SIG-M5 treated with dmso at 0.1 percent for 504 hours (cell line): ENCODE results near the gene CD300A.

Source experiments
- DNase-seq: peaks from one replicate; lab custom pipeline; 2025; ENCODE audit not compliant: unreplicated experiment; lab: John Stamatoyannopoulos, UW

The CD300A gene

GRCh38 chr17:74466111-74466827 lies at the start of gene CD300A:
TSS of gene CD300A (plus strand) at chr17:74466634. CDS start at chr17:74466704, 70 bp downstream.
- DNase-seq = peak; percentile 92

GRCh38 chr17:74417178-74418045 lies 49.0 kb upstream of the CD300A start:
- DNase-seq = no peak

DNA sequence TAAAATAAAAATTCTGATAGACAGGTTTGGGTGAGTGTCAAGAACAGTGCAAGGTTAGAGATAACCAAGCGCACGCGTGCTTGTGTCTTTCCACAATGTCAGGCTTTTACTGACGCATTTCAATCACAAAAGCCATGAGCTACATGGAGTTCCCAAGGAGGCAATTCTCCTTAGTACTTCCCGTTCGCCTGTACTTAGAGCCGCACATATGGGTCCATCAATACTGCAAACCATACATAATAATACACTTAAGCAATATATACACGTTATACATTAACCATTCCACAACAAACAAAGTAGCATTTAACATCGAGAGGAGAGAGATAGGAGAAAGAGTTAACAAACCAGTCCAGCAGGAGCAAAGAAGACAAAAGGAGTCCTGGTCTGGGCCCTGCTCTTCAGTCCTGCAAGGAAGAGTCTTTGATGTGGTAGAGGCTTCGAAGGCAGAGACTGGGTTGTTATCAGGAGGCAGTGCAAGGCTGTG lies 46.5 kb upstream of the CD300A start:
- DNase-seq = no peak

DNA sequence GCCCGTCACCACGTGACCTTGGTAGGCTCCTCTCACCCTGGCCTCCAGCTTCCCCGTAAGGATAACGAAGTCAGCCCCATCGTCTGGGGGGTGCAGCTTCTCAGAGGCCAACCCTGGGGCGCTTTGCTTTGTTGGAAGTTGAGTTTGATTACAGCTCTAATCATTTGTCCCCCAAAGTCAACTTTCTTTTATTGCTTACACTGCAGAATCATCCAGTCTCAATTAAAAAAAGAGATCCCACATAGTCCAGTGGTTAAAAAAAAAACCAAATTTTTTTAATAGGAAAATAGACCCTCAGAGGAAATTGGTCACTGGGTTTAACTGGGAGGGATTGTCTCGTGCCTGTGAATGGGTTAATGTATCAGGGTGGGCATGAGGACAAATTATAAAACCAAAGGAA lies 42.3 kb upstream of the CD300A start:
- no peak for DNase-seq

- DNase-seq = no peak
Observed at GRCh38 chr17:74424657-74425056, 41.8 kb upstream of the CD300A start.

GRCh38 chr17:74426551-74427047 lies 39.8 kb upstream of the CD300A start:
- DNase-seq = no peak

DNA sequence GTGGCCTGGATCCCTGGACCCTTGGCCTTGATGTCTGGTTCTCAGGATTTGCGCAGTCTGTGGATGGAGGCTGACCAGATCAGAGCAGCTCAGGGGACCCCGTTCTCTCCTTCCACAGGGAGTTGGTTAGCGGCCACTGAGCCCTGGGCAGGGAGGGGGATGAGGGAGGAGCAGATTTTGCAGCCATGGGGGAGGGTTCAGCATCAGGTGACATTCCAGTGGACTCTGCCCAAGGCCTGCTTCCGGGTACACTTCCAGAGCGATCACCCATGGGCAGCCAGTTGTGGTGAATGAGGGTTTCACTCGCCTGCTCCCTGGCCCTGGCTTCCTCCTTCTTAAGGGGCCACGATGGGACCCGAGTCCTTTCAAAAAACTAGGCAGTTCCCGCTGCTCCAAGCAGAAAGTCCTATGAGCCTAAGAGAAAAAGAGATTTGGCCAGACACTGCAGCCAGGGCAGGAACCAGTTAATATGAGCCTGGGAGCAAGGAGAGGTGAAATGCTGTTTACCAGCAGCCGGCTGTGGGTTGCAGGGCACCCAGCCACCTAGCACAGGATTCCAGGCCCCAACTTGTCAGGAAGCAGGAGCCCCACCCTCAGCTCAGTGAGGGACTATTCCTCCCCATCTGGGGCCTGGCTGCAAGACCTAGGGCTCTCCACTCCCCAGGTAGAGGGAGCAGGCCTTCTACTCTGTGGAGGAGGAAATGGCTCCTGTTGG lies 39.2 kb upstream of the CD300A start:
- no peak for DNase-seq

- no peak for DNase-seq
Observed at GRCh38 chr17:74427763-74428153, 38.7 kb upstream of the CD300A start.

- DNase-seq = no peak
Observed at GRCh38 chr17:74429604-74430384, 36.6 kb upstream of the CD300A start.

DNA sequence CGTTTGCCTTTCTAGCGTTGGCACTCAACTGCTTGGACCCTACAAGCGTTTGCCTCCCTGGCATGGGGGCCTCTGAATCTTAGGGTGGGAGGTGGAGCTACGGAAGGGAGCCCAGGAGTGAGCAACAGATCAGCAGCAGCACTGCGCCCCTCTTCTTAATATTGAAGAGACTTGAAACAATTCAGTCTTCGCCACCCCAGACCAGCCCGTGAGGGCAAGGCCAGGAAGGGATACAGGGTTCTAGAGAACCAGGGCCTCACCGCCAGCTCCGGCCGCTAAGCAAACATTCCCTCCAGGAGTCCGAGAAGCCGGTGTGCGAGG lies 36.1 kb upstream of the CD300A start:
- DNase-seq = no peak

DNA sequence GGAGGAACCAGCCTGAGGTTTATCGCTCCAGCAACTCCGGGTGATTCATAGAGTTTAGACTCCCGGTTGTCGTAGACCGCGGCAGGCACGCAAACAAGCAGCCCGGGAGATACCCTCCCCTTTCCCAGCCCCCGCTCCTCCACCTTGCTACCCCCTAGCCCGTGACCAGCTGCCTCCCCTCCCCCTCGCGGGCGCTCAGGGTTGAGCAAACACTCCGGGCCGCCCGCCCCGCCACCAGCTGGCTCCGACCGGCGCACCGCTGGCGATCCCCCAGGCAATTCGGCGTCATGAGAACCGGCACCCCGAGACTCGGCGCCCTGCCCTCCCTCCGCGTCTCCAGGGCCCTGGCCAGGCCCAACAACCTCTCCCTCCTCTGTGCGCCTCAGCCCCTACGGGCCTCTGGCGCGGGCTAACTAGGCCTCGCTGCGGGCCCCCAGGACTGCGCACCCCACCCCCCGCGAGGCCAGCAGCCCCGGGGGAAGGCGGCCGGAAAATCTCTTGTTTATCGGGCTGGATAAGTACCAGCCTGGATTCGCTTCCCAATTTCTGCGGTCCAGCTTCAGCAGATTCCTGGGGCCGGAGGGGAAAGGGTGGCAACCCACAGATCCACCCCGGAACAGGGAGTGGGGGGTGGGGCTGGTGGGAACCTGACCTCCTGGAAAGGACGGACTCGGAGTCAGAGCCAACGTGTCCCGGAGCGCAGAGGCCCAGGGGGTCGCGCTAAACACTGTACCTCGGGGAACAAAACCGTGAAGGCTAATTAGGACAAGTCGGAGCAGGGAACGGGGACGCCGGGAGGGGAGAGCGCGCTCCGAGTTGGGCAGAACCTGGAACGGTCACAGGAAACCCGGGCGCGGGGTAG lies 35.5 kb upstream of the CD300A start:
- peak; percentile 48 for DNase-seq

DNA sequence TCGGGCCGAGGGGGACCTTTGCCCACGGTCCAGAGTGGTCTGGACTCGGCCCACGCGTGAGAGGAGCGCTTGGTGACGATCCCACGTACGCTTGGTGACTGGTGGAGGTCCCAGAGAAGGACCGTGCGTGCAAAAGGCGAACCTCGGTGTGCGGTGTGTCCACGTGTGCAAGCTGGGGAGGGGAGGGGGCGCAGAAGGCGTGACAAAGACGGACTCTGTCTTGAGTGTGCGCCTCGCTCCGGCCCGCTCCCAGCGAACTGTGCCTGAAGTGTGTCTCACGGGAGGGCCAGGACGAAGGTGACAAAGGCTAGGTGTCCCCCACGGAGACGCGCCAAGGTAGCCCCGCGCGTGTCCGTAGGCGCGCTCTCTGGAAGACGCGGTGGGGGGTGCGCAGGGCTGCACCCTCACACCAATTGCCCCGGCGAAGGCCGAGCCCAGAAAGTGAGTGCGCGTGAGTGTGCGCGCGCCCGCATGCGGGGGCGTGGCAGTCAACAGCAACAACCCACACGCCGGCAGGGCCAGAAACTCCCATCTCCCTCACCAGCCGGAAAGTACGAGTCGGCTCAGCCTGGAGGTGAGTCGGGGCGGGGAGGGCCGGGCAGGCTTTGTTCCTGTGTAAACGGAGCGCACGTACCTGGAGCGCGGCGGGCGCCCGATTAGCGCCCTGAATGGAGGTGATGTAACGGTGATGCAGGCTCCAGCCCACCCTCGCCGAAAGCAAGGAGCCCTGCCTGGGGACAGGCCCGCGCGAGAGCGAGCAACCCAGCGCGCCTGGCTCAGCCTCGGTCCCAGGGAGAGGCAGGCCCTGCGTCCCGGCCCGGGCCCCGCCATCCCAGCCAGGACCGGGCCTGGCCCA lies 34.6 kb upstream of the CD300A start, which contains the start of gene GPRC5C:
Gene GPRC5C, plus strand, starts transcription at position 521 of the 856 bp plus-strand sequence. CDS start 7,689 bp downstream, outside the sequence.
- peak; percentile 46 for DNase-seq

- DNase-seq = no peak
Observed at GRCh38 chr17:74432424-74432690, 34.1 kb upstream of the CD300A start.

DNA sequence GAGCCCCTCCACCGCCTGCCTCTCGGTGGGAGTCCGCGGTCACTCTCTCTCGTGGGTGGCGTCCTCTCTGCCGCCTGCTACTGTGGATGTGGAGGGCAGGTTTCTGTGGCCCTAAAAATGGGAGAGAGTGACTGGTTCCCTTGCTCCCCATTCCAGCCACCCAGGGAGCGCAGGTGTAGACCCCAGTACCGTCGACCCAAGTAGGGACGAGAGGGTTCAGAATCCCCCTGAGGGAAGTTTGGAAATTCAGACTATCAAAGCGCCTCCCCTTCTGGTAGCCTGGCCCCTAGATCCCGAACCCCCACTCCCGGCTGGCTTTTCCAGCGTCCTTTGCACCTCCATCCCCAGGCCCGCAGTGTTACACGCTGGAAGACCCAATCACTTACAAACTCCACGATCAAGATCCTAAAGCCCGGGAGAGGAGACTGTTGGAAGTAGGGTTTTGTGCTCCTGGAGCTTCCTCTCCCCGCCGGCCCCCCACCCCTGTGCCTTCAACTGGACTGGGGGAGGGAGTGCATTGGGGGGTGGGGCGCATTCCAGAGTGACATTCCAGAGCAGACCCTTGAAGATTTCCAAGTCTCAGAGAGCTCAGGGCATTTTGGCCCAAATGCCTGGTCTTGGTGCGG lies 33.6 kb upstream of the CD300A start:
- DNase-seq = no peak

GRCh38 chr17:74433421-74434121 lies 32.9 kb upstream of the CD300A start:
- no peak for DNase-seq

DNA sequence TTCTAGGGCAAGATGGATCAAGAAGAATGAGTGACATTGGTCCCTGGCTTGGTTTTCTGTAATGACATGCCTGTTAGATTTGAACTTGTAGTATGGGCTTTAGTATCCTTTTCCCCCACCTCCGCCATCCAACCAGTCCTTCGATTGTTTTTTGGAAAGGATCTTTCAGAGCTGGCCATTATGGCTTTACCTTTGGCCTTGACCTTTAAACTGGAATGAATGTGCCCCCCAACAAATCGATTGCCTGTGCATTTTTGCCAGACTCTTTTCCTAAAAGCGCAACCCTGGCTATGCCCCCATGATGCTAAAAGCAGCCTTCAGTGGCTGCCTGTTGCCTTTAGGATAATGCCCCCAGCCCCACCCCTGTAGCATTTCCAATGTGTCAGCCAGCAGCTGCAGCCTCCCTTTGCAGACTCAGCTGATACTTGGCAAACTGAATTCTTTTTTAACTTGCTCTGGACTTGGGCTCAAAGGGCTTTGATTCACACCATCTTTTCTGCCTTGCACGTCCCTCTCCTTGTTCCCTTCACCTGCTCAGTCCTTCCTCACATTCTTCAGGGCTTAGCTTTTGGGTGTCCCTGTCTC lies 30.6 kb upstream of the CD300A start:
- DNase-seq = no peak

- peak; percentile 11 for DNase-seq
Observed at GRCh38 chr17:74437702-74438101, 28.7 kb upstream of the CD300A start.
